NCI-H2171 (cell line): ENCODE measurements around the gene SPTBN4.
"Not testable (repeated sequence)": the region's sequence is repeated elsewhere in the genome, so short reads cannot be mapped to it uniquely, and the experiment has no call there.

Experiments used
- DNase-seq: peaks from one replicate; lab custom pipeline; 2025; lab: John Stamatoyannopoulos, UW

The SPTBN4 gene

DNA sequence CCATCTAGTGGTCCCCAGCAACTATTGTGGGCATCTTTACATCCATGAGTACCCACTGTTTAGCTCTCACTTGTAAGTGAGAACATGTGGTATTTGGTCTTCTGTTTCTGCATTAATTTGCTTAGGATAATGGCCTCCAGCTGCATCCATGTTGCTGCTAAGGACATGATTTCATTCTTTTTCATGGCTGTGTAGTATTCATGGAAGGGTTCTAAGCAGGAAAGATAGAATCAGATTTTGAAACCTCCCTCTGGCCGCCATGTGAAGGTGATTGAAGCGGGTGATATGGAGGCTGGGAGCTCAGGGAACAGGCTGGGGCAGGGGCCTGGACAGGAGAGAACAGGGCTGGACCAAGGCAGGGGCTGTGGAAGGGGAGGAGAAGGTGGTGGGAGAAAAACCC is 154.5 kb downstream of the SPTBN4 start:
- DNase-seq = no peak

DNA sequence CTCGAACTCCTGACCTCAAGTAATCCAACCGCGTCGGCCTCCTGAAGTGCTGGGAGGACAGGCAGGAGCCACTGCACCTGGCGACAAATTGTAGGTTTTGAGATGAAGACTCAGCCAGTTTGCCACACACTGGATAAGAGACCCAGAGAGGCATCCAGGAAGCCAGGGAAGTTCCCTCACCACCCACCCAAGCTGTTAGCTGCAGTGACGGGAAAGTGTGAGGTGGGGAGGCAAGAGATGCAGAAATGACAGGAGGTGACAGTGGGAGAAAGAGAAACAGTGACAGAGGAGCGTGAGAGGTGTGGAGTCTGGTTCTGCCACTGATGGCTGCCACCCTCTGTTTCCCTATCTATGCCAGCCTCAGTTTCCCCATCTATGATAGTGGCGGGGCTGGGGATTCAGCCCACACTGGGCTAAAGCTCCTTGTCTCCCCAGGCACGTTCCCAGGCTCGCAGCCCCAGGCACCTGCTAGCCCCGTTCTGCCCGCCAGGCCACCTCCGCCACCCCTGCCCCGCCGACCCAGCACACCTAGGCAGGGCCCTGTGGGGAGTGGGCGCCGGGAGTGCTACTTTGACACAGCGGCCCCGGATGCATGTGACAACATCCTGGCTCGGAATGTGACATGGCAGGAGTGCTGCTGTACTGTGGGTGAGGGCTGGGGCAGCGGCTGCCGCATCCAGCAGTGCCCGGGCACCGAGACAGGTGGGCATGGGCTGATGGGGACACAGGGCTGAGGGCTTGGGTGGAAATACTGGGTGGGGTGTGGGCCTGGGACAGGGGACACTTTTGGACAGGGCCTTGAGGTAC is 155.4 kb downstream of the SPTBN4 start:
- DNase-seq = no peak

DNA sequence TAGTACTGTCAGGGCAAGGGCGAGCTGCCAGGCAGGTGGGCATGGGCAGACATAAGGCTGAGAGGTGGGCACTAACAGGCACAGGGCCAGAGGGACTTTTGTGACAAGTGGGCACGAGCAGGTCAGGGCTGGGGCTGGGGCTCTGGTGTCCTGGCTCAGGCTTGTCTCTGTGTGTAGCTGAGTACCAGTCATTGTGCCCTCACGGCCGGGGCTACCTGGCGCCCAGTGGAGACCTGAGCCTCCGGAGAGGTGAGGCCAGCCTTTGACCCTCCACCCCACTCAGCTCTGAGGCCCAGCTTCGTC is 155.9 kb downstream of the SPTBN4 start:
- DNase-seq = no peak

DNA sequence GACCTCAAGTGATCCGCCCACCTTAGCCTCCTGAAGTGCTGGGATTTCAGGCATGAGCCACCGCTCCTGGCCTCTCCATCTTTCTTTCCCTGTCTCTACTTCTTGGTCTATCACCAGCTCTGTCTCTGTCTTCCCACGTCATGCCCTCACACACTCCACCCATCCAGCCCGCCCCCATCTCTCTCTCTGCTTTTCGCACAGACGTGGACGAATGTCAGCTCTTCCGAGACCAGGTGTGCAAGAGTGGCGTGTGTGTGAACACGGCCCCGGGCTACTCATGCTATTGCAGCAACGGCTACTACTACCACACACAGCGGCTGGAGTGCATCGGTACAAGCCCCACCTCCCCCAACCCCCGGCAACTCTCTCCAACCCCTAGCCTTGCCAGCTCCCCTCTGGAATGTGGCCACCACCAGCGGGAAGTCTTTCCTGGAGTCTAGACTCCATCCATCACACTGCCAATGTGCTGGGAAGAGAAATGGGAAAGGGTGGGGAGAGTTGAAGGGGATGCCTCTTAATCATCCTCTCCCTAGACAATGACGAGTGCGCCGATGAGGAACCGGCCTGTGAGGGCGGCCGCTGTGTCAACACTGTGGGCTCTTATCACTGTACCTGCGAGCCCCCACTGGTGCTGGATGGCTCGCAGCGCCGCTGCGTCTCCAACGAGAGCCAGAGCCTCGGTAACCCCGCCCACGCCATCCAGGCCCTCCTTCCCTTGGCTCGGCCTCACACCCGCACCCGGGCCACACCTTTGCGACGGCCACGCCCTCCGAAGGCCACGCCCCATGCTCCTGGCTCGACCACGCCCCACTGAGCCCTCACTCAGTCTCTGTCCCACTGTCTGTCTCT is 156.8 kb downstream of the SPTBN4 start:
- no peak for DNase-seq

DNA sequence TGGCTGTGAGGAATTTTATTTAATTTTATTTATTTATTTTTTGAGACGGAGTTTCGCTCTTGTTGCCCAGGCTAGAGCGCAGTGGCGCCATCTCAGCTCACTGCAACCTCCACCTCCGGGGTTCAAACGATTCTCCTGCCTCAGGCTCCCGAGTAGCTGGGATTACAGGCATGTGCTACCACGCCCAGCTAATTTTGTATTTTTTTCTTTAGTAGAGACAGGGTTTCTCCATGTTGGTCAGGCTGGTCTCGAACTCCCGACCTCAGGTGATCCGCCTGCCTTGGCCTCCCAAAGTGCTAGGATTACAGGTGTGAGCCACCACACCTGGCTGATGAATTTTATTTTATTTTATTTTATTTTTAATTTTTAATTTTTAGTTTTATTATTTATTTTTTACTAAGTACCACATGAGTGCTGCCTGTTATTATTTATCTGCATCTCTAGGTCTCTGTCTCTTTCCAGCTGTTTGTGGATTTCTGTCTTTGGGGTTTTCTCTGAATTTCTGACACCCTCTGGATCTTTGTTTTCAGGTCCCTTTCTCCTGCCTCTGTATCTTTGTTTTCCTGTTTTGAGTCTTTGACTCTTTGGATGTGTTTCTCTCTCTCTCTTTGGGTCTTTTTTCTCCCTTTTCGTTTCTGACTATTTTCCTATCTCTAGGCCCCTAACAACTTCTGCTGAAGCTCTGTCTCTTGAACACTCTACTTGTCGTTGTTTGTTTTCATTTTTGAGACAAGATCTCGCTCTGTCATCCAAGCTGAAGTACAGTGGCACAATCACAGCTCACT is 157.8 kb downstream of the SPTBN4 start:
- DNase-seq = not testable (repeated sequence)

DNA sequence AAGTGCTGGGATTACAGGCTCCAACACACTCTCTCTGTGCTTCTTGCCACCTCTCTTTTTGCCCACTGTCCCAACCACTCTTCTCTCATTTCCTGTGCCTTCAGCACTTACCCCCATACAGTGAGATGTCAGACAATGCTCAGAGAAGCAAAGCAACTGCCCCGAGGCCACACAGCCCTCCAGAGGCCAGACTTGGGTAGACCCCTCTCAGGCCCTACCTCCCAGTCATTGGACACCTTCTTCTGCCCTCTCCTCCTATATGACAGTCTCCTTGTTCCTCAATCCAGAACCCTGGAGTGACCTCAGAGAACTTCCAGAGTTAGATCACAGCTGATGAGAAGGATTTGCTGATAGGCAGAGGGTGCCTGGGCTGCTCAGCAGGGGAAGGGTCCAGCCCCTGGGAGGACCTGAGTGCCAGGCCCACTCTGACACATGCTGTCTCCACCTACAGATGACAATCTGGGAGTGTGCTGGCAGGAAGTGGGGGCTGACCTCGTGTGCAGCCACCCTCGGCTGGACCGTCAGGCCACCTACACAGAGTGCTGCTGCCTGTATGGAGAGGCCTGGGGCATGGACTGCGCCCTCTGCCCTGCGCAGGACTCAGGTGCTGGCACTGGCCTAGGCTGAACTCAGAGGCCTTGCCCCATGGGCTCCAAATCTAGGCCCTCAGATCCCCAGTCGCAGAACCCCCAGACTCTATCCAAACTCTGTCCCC is 158.8 kb downstream of the SPTBN4 start:
- no peak for DNase-seq
